GM19023 (cell line): ENCODE data around the gene CCDC196.
"Not testable (repeated sequence)": the region's sequence is repeated elsewhere in the genome, so short reads cannot be mapped to it uniquely, and the experiment has no call there.

Experiments
- ATAC-seq: cut with Tn5 transposase; IDR thresholded peaks from one replicate; pipeline ENCODE4 v1.9.1; 2021; ENCODE audit warnings: mild to moderate bottlenecking, moderate library complexity; ENCODE audit not compliant: unreplicated experiment

The CCDC196 gene

GRCh38 chr14:66545751-66546150, 59.6 kb downstream of the CCDC196 start:
- not testable (repeated sequence) for ATAC-seq
